GM23248 (cell line): ENCODE data around the gene AP3D1.

Experiments
- EZH2 ChIP-seq: fragments of 200-600 bp; sonication (generic); IDR thresholded peaks from 2 replicates; pipeline ENCODE4 v1.6.1; 2018; ENCODE audit warnings: antibody characterized with exemption, mild to moderate bottlenecking; ENCODE audit not compliant: insufficient read depth, poor library complexity, severe bottlenecking
- EZH2phosphoT487 ChIP-seq: fragments of 200-600 bp; sonication (generic); IDR thresholded peaks from 2 replicates; pipeline ENCODE4 v1.6.1; 2018; ENCODE audit warnings: antibody characterized with exemption, moderate library complexity, mild to moderate bottlenecking, low read depth; ENCODE audit not compliant: insufficient read depth

DNA sequence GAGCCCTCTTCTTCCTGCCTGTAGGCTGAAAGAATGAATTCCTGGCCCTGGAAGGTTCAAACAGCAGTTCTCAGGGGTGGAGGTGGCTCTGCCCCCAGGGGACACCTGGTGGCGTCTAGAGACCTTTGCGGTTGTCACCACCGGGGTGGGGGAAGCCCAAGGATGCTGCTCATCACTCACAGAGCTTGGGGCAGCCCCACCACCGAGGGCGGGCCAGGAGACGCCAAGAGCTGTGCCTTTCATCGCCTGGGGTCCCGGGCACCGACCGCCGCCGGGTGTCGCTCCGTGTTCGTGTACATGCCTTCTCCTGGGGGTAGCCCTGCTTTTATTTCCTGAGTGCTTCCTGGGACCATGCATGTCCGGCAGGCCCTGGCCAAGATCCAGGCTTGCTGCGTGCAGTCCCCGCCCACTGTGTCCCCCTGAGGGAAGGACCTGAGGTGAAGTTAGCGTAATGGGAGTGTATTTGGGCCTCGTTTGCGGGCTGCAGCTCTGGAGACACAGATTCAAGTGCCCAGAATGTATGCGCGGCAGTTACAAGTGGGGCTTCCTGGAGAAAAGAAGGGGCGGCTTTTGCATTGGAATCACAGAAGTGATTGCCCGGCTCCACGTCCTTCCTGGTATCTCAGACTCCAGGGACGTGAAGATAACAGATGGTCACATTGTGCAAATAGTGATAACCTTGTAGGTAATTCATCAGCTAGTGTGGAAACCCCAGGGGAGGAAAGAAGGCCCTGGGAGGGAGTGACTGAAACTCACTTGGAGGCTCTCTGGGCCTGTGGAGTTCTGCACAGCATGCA is 20.2 kb upstream of the AP3D1 start:
- TF ChIP-seq EZH2 (no peak), EZH2phosphoT487 (no peak)
